ENCODE results near the gene GNA12.

- TF ChIP-seq CTCF (IDR thresholded peaks at IDR 0.05) (no peak), POLR2A (IDR thresholded peaks at IDR 0.05) (no peak)
Observed at GRCh38 chr7:2715341-2716231, 128.5 kb downstream of the GNA12 start.
